ENCODE data around the gene TNRC6C.

The TNRC6C gene

GRCh38 chr17:77959926-77960521 lies 1.5 kb downstream of the TNRC6C start (continued):
- TF ChIP-seq HOXC10 (CRISPR knock-in tag; IDR thresholded peaks at IDR 0.05) (no peak), TSHZ1 (tag by site-specific recombination; IDR thresholded peaks at IDR 0.05; ENCODE audit: borderline replicate concordance) (no peak), ZXDB (tag by site-specific recombination; IDR thresholded peaks at IDR 0.05) (no peak), SP3 (tag by site-specific recombination; IDR thresholded peaks at IDR 0.05) (0 out of 2 replicates have a peak, but pooled peaks have one; percentile 11), REPIN1 (tag by site-specific recombination; IDR thresholded peaks at IDR 0.05; ENCODE audit: low read depth) (no peak), ZNF311 (tag by site-specific recombination; IDR thresholded peaks at IDR 0.05; ENCODE audit: borderline replicate concordance) (no peak), ZBTB20 (tag by site-specific recombination; IDR thresholded peaks at IDR 0.05) (peak; percentile 40; the same call in 1 of the 2 replicates), ZFP69B (tag by site-specific recombination; IDR thresholded peaks at IDR 0.05) (no peak; the same call in 1 of the 2 replicates), ZSCAN16 (tag by site-specific recombination; IDR thresholded peaks at IDR 0.05) (peak; percentile 97), ZNF785 (tag by site-specific recombination; IDR thresholded peaks at IDR 0.05) (no peak), ZNF544 (tag by site-specific recombination; IDR thresholded peaks at IDR 0.05) (no peak), ZNF23 (tag by site-specific recombination; IDR thresholded peaks at IDR 0.05; ENCODE audit: borderline replicate concordance) (no peak), ZNF146 (tag by site-specific recombination; IDR thresholded peaks at IDR 0.05) (no peak), ZNF510 (tag by site-specific recombination; IDR thresholded peaks at IDR 0.05; ENCODE audit: insufficient replicate concordance) (no peak), ZNF221 (tag by site-specific recombination; IDR thresholded peaks at IDR 0.05; ENCODE audit: borderline replicate concordance) (no peak), ZBTB48 (tag by site-specific recombination; IDR thresholded peaks at IDR 0.05) (no peak), KLF16 (tag by site-specific recombination; IDR thresholded peaks at IDR 0.05) (no peak), ZNF324 (tag by site-specific recombination; IDR thresholded peaks at IDR 0.05) (no peak), ZEB2 (tag by site-specific recombination; IDR thresholded peaks at IDR 0.05) (peak; percentile 39)
- TF ChIP-seq, protein P1, sequence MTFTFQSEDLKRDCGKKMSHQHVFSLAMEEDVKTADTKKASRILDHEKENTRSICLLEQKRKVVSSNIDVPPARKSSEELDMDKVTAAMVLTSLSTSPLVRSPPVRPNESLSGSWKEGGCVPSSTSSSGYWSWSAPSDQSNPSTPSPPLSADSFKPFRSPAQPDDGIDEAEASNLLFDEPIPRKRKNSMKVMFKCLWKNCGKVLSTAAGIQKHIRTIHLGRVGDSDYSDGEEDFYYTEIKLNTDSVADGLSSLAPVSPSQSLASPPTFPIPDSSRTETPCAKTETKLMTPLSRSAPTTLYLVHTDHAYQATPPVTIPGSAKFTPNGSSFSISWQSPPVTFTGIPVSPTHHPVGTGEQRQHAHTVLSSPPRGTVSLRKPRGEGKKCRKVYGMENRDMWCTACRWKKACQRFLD (tag by site-specific recombination; IDR thresholded peaks at IDR 0.05) = no peak
- TF ChIP-seq, protein P2, sequence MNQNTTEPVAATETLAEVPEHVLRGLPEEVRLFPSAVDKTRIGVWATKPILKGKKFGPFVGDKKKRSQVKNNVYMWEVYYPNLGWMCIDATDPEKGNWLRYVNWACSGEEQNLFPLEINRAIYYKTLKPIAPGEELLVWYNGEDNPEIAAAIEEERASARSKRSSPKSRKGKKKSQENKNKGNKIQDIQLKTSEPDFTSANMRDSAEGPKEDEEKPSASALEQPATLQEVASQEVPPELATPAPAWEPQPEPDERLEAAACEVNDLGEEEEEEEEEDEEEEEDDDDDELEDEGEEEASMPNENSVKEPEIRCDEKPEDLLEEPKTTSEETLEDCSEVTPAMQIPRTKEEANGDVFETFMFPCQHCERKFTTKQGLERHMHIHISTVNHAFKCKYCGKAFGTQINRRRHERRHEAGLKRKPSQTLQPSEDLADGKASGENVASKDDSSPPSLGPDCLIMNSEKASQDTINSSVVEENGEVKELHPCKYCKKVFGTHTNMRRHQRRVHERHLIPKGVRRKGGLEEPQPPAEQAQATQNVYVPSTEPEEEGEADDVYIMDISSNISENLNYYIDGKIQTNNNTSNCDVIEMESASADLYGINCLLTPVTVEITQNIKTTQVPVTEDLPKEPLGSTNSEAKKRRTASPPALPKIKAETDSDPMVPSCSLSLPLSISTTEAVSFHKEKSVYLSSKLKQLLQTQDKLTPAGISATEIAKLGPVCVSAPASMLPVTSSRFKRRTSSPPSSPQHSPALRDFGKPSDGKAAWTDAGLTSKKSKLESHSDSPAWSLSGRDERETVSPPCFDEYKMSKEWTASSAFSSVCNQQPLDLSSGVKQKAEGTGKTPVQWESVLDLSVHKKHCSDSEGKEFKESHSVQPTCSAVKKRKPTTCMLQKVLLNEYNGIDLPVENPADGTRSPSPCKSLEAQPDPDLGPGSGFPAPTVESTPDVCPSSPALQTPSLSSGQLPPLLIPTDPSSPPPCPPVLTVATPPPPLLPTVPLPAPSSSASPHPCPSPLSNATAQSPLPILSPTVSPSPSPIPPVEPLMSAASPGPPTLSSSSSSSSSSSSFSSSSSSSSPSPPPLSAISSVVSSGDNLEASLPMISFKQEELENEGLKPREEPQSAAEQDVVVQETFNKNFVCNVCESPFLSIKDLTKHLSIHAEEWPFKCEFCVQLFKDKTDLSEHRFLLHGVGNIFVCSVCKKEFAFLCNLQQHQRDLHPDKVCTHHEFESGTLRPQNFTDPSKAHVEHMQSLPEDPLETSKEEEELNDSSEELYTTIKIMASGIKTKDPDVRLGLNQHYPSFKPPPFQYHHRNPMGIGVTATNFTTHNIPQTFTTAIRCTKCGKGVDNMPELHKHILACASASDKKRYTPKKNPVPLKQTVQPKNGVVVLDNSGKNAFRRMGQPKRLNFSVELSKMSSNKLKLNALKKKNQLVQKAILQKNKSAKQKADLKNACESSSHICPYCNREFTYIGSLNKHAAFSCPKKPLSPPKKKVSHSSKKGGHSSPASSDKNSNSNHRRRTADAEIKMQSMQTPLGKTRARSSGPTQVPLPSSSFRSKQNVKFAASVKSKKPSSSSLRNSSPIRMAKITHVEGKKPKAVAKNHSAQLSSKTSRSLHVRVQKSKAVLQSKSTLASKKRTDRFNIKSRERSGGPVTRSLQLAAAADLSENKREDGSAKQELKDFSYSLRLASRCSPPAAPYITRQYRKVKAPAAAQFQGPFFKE (tag by site-specific recombination; IDR thresholded peaks at IDR 0.05; ENCODE audit: borderline replicate concordance) = no peak
- TF ChIP-seq, protein P3, sequence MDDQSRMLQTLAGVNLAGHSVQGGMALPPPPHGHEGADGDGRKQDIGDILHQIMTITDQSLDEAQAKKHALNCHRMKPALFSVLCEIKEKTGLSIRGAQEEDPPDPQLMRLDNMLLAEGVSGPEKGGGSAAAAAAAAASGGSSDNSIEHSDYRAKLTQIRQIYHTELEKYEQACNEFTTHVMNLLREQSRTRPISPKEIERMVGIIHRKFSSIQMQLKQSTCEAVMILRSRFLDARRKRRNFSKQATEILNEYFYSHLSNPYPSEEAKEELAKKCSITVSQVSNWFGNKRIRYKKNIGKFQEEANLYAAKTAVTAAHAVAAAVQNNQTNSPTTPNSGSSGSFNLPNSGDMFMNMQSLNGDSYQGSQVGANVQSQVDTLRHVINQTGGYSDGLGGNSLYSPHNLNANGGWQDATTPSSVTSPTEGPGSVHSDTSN (CRISPR knock-in tag; IDR thresholded peaks at IDR 0.05) = no peak
- TF ChIP-seq, protein P4, sequence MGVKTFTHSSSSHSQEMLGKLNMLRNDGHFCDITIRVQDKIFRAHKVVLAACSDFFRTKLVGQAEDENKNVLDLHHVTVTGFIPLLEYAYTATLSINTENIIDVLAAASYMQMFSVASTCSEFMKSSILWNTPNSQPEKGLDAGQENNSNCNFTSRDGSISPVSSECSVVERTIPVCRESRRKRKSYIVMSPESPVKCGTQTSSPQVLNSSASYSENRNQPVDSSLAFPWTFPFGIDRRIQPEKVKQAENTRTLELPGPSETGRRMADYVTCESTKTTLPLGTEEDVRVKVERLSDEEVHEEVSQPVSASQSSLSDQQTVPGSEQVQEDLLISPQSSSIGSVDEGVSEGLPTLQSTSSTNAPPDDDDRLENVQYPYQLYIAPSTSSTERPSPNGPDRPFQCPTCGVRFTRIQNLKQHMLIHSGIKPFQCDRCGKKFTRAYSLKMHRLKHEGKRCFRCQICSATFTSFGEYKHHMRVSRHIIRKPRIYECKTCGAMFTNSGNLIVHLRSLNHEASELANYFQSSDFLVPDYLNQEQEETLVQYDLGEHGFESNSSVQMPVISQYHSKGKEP (tag by site-specific recombination; IDR thresholded peaks at IDR 0.05) = 0 out of 2 replicates have a peak, but pooled peaks have one; percentile 22
- TF ChIP-seq, protein P5, sequence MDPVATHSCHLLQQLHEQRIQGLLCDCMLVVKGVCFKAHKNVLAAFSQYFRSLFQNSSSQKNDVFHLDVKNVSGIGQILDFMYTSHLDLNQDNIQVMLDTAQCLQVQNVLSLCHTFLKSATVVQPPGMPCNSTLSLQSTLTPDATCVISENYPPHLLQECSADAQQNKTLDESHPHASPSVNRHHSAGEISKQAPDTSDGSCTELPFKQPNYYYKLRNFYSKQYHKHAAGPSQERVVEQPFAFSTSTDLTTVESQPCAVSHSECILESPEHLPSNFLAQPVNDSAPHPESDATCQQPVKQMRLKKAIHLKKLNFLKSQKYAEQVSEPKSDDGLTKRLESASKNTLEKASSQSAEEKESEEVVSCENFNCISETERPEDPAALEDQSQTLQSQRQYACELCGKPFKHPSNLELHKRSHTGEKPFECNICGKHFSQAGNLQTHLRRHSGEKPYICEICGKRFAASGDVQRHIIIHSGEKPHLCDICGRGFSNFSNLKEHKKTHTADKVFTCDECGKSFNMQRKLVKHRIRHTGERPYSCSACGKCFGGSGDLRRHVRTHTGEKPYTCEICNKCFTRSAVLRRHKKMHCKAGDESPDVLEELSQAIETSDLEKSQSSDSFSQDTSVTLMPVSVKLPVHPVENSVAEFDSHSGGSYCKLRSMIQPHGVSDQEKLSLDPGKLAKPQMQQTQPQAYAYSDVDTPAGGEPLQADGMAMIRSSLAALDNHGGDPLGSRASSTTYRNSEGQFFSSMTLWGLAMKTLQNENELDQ (tag by site-specific recombination; IDR thresholded peaks at IDR 0.05; ENCODE audit: low read depth) = no peak

Measured in HEK293 (cell line).